Measurements from ENCODE around the gene UTP4. TPM values are rescaled to one million over a fixed set of nuclear protein-coding genes. Genes with fewer than 3 reads are reported as not detected.
A peak's percentile ranks its signal among the peaks of the same experiment; 100 is the strongest.

UTP4 gene
- 24.3 and 47.0 TPM in 2 replicates for total RNA-seq (2014; rRNA removed; shearing (Covaris generic))

DNA sequence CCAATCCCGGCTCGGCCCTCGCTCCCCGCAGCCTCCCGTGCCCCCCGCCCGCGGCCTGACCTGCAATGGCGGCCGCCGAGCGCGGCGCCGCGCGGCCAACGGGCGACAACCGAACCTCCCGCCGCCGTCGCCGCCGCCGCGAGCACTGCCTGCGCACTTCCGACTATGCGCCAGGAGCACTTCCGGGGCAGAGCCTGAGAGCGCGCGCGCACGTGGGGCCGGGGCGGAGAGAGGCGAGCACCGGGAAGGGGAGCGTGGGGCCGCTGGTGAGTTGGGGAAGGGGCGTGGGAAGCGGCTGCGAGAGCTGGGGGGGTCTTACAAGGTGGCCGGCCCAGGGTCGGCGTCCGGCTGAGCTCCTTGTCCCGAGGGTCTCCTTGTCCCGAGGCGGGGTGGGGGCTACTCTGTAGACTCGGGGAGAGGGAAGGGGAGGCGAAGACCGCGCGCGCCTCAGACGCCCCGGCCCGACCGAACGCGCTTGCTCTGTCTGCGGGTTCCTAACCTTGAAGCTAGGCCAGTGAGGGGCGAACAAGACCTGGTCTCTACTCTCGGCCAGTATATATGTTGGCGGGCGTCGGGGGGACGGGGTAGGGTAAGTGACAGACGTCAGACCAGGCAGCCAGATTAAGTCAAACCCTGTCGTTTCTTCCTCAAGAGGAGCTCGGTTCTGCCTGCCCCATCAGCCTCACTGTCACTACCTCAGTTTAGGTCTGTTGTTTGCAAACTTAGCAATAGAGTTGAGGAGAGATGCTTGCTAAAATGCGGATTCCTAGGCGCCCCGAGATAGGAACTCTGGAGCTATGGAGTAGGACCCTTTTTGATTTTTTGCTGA lies at the start of gene UTP4, which contains the start of gene CHTF8:
TSS of gene UTP4 (plus strand) at position 226 of the 829 bp plus-strand sequence. CDS start 811 bp downstream, outside the sequence.
TSS of gene CHTF8 (minus strand) at position 165 of the 829 bp plus-strand sequence. CDS start 11,130 bp downstream, outside the sequence.
- DNase-seq (ENCODE audit: low read depth) = peak; percentile 89

- DNase-seq (ENCODE audit: low read depth) = no peak
Measured at GRCh38 chr16:69083306-69083941, 49.0 kb upstream of the UTP4 start.

- DNase-seq (ENCODE audit: low read depth) = no peak
Measured at GRCh38 chr16:69084289-69084688, 48.2 kb upstream of the UTP4 start.

GRCh38 chr16:69085032-69085695 lies 47.3 kb upstream of the UTP4 start:
- DNase-seq (ENCODE audit: low read depth) = no peak

GRCh38 chr16:69087161-69087581 lies 45.3 kb upstream of the UTP4 start:
- DNase-seq (ENCODE audit: low read depth) = no peak

- no peak for DNase-seq (ENCODE audit: low read depth)
Measured at GRCh38 chr16:69088684-69089083, 43.8 kb upstream of the UTP4 start.

GRCh38 chr16:69089091-69089910 lies 43.1 kb upstream of the UTP4 start:
- DNase-seq (ENCODE audit: low read depth) = no peak

DNA sequence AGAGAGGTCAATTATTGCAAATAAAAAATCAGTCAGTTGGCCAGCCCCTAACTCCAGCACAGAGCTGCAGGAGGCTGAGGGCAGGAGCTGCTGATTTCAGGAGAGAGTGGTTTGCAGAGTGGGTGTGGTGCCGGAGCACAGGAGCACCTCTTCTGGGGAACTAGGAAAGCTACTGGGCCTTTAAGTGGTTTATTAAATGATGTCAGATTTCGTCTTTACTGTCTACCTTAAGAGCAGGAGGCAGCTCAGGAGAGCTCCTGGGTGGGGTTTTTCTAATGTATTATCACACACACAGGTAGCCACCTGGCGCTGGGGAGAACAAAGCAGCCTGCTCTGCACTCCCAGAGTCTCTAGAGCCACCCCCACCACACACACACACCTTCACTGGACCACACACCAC lies 38.5 kb upstream of the UTP4 start:
- DNase-seq (ENCODE audit: low read depth) = no peak

DNA sequence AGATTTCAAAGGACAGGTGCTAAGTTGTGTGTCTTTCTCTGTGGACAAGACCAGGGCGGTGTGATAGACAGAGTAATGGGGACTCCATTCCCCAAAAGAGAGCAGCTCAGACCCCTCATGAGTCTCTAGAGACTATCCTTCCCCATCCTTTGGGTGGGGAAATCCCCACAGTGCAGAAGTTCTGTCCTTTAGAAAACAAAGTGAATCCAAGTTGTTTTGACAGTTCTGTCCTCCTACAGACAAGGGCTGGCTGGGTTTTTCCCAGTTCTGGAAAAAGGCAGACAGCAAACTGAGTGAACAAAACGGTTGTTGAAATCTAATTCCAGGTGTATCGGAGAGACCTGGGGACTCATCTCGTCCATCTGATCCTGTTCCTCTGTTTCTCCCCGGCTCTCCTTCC lies 37.9 kb upstream of the UTP4 start:
- DNase-seq (ENCODE audit: low read depth) = no peak

DNA sequence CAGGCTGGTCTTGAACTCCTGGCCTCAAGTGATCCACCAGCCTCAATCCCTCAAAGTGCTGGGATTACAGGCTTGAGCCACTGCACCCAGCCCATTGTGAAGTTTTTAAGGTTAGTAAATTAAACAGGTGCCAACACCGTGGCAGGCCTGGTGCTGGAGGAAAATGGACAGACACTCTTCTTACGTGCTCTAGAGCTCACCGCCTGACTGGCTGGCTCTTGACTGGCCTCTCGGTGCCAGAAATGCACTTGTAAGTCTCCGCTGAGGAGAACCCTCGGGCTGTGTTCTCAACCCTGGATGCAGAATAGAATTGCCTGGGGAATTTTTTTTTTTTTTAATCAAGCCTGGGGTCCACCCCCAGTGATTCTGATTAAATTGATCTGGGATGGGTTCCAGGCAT lies 37.3 kb upstream of the UTP4 start:
- DNase-seq (ENCODE audit: low read depth) = no peak

- no peak for DNase-seq (ENCODE audit: low read depth)
Measured at GRCh38 chr16:69100071-69100691, 32.3 kb upstream of the UTP4 start.

GRCh38 chr16:69105501-69106361 lies 26.7 kb upstream of the UTP4 start, which contains the start of gene HAS3:
Gene HAS3 (plus strand): TSS chr16:69105653. CDS start chr16:69109396, 3,743 bp downstream.
- peak; percentile 68 for DNase-seq (ENCODE audit: low read depth)

DNA sequence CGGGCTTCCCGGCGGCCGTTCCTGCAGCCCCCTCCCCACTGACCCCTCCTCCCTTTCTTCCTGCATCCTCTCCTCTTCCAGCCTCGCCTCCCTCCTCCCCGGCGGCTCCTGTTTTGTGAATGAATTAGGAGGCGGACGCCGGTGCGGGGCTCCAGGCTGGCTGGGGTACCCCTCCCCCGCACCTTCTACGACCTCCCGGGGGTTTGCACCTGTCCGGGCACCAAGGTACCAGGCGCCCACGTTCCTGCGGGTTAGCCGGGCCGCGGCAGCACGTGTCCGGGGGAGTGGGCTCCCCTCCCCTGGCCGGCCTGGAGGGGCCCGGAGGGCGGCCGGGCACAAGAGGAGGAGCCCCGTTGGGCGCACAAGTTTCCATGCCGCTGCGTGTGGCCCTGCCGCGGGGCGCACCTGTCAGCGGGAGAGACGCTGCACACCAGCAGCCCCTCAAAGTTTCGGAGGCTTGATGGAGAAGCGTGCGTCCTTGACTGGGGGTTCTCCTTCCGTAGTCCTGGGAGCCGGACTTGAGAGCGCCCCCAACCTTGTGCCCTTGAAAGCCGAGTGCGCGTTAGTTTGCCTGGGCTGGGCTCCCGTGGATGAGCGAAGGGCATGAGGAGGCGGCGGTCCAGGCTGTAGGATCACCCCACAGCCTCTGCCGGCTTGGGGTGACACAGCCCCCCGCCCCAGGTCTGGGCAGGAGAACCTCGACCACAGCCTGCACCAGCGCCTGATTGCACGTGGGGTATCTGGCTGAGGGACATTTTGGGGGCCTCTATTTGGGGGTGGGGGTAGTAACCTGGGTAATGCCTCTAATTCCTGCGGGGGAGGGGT lies 25.7 kb upstream of the UTP4 start:
- peak; percentile 27 for DNase-seq (ENCODE audit: low read depth)

GRCh38 chr16:69107316-69107962 lies 25.0 kb upstream of the UTP4 start:
- peak; percentile 27 for DNase-seq (ENCODE audit: low read depth)

DNA sequence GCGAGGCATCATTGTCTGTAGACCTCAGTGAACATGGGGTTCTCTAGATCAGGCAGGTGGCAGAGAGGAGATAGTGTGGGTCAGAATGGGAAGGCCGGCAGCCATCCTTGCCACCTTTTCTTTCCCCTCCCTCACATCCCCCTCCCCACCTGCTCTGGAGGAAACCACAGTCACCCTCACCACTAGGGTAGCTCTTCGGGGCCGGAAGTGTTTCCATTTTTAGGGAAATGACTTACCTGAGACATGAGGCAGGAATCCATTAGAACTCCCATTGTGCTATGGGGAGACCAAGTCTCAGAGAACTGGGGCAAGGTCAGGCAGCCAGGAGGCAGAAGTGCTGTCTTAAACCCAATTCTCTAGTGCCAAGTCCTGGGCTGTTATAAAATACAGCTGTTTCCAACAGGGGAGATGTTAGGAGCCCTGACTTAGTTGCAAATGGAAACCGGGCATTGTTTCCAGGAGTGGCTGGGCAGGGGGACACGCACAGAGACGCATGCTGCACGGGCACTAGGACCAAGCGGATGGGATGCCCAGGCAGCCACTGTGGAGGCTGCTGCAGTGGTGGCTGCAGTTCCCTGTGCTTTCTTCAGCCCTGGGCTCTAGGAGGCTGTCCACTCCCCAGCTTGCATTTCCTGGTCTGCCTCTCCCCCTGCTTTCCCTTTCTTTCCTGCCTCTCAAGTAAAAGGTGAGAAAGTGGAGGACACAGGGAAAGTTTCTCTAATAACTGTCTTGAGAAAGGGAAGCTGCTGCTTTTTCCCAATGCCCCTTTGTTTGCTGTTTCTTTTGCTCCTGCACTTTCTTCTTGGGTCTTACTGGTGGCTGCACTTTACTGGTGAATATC lies 24.2 kb upstream of the UTP4 start:
- no peak for DNase-seq (ENCODE audit: low read depth)

DNA sequence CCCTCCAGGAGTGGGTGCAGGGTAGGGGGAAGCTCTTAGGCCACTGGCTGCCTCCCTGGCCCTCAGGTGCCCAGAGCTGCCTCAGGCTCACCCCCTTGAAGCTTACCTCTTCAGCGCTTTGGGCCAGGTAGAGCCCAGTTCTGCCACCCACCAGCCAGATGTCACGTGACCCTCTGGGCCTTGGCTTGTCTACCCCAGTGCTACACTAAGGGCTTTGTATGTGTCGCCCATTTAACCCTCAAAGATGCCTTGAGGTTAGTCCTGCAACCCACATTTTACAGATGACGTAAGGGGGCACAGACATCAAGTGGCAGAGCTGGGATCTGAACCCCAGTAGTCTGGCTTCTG lies 23.6 kb upstream of the UTP4 start:
- no peak for DNase-seq (ENCODE audit: low read depth)

- no peak for DNase-seq (ENCODE audit: low read depth)
Measured at GRCh38 chr16:69109486-69110270, 22.8 kb upstream of the UTP4 start.
